Activated CD8-positive, alpha-beta memory T cell treated with anti-CD3 and anti-CD28 coated beads for 24 hours (primary cell): ENCODE results near the gene IQSEC2.

Source experiments
- DNase-seq: peaks from one replicate; pipeline ENCODE4 v3.0.0-alpha.2; 2020

Gene IQSEC2

DNA sequence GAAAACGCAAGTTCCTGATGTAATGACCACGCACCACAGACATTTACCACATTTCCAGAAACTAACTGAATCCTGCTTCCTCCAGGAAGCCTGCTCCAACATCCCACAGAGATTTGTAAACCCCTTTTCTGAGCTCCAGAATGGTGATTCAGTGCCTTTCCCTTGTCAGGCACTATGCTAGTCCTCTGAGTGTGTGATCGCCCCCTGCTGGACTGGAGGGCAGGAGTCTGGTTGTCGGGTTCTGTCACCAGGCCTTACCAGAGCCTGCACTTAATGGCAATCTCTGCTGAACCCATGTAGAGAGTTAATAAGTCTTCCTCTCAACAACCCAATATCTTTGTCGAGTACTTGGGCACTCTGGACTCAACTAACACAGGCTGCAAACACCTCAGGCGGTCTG lies 41.9 kb downstream of the IQSEC2 start:
- peak; percentile 86 for DNase-seq

DNA sequence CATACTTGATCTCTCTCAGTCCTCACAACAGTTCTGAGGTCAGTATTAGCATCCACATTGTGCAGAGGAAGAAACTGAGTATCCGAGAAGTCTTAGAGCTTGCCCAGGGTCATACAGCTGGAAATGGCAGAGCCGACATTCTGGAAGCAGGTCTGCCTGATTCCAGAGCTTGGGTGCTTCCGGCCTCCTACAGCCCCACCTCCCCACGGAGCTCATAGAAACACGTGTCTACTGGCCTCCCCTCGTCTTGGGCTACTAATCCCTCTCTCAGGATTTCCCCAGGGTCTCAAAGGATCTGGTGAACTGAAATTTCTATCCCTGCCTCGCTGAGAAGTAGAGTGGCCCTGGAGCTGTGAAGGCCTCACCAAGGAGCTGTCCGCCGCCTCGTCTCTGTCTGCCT lies 44.3 kb downstream of the IQSEC2 start:
- DNase-seq = no peak

DNA sequence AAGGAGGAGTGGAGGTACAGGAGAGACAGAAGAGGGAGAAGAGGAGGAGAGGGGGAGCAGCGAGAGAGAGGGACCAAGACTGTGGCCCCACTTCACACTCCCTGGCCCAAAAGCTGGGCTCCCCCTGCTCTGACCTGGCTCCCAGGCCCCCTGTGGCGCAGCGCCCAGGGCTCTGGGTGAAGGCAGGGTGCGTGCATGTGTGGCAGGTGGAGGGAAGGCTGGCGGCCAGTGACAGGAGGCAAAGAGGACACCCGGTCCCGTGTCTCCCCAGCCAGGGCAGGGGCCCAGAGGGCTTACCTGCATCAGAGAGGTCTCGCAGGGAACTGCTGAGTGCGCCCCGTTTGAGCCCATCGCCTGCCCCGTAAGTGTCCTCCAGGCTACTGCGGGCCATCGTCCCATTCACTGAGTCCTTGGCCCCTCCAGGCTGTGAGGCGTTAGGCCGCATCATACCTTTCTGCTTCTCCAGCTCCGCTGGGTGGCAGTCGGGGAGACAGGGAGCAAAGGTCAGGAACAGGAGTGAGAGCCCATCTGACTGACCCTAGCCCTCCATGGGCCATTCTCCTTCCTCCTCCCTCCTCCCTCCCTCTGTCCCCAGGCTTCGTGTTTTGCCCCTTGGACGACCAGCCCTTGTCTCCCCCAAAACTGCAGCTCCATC lies 45.2 kb downstream of the IQSEC2 start:
- DNase-seq = no peak

DNA sequence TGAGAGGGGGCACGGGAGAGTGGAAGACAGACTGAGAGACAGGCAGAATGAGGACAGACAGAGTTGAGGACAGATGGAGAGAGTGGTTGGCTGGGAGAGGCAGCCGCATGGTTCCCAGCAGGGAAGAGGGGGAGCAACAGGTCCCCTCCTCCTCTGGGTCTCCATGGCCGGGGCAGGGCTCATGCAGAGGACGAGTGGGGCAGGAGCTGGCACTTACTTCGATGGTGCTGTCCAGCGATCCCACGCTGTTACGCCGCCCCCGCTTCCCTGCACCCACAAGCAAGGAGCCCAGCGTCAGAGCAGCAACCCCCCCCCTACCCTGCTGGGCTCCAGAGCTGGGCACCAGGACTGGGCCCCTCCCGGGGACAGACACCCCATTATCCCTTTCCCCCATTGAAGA lies 45.8 kb downstream of the IQSEC2 start:
- DNase-seq = no peak

DNA sequence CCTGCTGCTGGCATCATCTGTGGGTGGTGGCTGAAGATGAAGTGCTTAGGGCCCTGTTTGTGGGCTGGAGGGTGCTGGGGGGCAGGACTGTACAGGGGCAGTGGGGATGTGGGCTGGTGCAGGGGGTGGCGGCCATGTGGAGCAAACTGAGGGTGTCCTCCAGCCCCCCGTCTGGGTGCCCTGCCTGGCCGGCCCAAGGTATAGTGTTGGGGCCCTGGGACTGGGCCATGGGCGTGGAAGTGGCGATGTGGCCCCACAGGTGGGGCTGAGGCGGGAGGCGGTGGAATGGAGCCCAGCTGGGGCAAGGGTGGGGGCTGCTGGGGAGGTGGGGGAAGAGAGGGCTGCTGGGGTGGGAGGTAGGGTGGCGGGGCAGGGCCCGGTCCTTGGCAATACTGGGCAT lies 46.9 kb downstream of the IQSEC2 start:
- no peak for DNase-seq

DNA sequence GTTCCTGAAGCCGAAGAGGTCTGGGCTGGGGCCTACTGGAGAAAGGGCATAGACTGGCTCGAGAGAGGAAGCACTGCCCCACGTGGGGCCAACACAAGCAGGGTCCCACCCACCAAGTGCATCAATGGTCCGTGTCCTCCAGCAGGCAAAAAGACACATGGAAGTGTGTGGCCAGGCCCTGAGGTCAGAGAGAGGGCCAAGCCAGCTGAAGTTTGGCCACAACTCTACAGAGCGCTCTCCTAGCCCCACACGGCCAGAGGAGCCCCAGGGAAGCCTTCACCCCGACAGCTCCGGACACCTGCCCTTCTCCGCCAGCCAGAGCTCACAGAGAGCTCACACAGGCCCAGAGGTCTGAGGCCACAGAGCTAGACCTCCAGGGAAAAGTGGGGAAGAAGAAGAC lies 47.8 kb downstream of the IQSEC2 start:
- no peak for DNase-seq

DNA sequence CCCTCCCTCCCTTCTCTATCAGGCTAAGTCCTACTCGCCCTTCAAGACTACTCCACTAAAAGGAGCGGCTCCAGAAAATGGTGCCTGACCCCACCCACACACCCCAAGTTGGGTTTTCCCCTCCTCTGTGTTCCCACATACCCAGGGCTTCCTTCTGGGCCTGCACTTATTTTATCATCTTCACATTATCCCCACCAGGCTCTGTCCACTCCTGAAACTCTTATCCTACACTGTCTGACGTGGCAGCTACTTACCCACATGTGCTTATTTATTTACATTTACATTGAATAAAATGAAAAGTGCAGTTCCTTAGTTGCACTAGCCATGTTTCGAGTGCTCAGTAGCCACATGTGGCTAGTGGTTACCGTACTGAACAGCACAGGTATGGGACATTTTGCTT lies 51.3 kb downstream of the IQSEC2 start:
- DNase-seq = no peak

DNA sequence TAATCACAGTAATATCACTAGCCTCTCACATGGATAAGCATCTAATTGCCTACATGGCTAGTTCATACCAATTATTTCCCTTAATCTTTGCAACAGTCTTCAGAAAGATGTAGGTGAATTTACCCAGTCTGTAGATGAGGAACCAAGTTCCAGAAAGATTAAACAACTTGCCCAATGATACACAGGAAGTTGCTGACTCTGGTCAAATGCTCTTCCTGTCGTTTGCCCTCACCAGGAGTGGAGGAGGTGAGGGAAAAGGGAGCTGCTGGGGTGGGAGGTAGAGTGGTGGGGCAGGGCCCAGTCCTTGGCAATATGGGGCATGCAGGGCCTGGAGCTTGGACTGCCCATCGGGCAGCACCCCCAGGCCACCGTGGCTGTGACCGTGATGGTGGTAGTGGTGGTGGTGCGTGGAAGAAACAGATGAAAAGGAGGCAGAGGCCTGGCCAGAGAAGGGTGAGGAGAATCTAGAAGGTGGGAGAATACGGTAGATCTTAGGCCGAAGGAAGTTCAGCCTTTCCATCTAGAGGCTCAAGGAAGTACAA lies 54.1 kb downstream of the IQSEC2 start:
- no peak for DNase-seq

DNA sequence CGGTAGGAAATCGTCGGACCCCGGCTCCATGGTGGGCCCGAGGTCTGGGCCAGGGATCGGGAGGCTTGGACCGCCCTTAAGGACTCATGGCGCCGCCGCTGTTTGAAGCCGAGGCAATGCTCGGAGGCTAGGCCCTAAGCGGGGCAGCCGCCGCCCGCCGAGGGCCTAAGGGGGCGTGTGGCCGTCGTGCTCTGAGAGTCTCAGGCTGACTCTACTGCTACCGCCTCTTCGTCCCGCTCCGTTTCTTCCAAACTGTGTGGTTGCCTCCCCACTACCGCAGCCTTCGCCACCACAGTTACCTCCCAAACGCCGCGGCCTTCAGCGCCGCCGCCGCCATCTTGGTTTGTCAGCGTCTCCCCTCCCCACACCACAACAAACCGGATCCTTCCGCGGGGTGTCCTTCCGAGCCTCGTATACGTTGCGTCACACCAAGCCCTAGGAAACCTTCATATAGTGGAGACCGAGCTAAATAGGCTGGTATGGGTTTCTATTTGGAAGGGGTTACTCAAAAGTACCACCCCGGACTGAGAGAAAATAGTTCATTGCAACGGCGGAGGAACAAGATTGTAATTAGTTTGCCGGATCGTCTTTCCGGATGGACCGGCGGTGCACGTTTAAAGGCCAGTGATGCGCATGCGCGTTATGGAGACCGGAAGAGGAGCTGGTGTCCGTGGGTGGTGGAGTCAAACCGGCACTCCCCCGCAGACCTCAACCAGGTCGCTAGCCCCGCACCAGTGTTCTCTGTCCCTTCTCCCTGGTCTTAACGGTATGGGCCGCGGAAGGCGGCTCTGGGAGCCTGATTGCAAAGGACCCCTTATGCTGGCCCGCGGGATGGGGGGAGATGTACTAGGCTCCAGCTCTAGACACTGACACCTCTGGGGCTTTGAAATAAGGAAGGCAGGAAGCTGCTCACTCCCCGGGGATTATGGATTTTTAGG lies 56.3 kb downstream of the IQSEC2 start, which contains the start of gene KDM5C:
TSS of gene KDM5C (minus strand) at position 348 of the 938 bp plus-strand sequence. CDS start at position 30, 318 bp downstream.
- peak; percentile 95 for DNase-seq

DNA sequence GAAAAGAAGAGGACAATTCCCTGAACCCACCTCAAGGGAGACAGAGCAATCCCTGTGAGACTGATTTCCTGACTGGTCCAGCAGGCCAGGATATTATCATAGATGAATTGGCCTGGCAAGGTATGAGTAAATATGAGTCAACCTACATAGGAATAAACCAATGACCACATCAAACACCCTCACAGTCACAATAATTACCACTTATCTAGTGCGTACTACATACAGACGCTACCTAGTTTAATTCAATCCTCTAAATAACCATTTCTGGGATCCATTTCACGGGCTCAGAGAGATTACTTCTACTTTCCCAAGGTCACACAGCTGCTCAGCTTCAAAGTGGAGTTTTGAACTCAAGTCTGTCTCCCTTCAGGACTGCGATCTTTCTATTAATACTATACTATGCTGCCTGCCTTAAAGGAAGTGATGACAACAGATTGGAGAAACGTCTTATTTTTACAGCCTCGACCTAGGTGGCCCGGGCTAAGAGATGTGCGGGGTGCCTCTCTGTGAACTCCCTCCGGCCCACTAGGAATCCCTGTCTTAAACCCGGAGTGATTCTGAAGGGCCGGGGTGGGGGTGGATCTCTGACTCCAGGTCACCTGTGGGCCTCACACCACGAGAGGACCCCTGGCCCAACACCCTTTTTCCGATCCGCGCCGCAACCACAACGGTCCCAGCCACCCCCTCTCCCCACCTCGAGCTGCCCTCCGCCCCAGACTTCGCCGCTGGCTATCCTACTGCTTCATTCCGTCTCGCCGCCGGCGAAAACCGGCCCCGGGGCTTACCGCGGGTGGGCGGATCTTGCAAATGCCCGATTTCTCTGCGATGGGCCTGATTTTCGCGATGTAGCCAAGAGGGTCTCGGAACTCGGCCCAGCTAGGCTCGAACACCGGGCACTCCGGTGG lies 57.2 kb downstream of the IQSEC2 start:
- no peak for DNase-seq

DNA sequence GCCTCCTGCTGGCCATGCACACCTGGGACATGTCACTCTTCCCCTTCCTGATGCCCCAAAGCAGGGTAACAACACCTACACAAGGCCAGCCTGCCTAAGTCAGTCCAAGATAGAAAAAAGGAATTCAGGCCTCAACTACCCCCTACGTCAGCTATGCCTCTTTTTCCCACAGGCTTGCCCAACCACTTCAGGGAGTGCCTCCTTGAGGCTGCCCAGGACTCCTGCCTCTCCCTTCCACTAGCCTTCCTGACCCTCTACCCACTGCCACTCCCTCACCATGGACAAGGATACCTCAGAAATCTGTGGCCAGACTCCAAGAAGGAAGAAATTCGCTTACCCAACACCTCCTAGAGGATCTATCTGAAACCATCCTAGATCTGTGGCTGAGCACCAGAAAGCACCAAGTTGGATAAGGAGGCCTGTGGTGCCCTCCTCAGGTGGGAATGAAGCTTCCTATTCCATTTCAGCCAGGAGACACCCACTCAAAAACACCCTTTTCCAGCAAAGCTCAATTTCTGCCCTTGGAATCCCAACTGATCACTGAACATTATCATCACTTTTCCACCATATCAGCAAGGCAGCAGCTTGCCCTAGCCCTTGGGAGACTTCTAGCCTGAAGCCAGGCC lies 58.2 kb downstream of the IQSEC2 start:
- no peak for DNase-seq
